Lower leg skin (tissue), 4 donors: ENCODE results near the gene CCHCR1. TPM values are rescaled to one million over a fixed set of nuclear protein-coding genes. Genes with fewer than 3 reads are reported as not detected.

ENCODE experiments used
- DNase-seq, 2 donors: peaks; one replicate each; pipeline ENCODE4 v3.0.0-alpha.2; 2019; ENCODE audit warnings: low spot score in 2 of 2
- H3K4me3 ChIP-seq: fragments of 200-600 bp; sonication (generic); 2 replicates; pipeline ENCODE4 v1.5.1; 2017; ENCODE audit warnings: mild to moderate bottlenecking, low read depth; ENCODE audit not compliant: poor library complexity, severe bottlenecking
- POLR2A ChIP-seq, 2 donors: fragments of 450-650 bp; IDR thresholded peaks; one replicate each; pipeline ENCODE4 v1.6.1; 2016 to 2017; ENCODE audit warnings: antibody characterized with exemption in 2 of 2, mild to moderate bottlenecking in 1 of 2, moderate library complexity in 1 of 2
- WGBS, 2 donors: methylation state at CpG; one replicate each; pipeline ENCODE4 v1.1.5; 2018; 5-methylcytosine and 5-hydroxymethylcytosine counted together
- intact Hi-C: fragments of 100-400 bp; cut with DNase I; formaldehyde crosslinking; loops from one replicate; pipeline ENCODE4 v1.15.0; 2023; ENCODE audit warnings: low total_unique reads
- total RNA-seq, 4 donors: library from RNA; depleted of rRNA; stranded (reverse); fragments of >200 nt; gene quantifications; one replicate each; pipeline ENCODE4 v1.1.0, GENCODE V29; 2016
- TF ChIP-seq, protein P1 (sequence below), 3 donors: fragments of 450-650 bp; IDR thresholded peaks; one replicate each; pipeline ENCODE4 v1.5.1; 2016; ENCODE audit warnings: antibody characterized with exemption in 3 of 3, mild to moderate bottlenecking in 3 of 3, moderate library complexity in 2 of 3

Gene CCHCR1
- total RNA-seq, 4 donors from 2014 or later = 13.1 to 34.1 (median 21.7) TPM

DNA sequence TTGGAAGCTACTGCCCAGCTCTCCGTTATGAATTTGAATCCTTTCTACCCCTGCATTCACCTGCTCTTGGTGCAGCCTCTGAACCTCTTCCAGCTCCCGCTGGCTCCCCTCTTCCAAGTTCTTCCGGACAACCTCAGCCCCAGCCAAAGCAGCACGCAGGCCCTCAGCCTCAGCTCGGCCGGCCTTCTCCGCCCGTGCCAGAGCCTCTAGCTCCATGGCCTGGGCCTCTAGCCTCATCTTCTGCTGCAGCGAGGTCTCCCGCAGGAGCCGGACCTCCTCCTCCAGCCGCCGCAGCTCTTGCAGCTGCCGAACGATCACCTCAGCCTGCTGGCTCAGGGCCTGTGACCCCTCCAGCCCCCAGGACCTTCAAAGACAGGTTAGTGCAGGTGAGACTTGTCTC is 3.2 kb downstream of the CCHCR1 start:
- intact Hi-C loops = no loop called here
- no peak overlapping the region for H3K4me3 ChIP-seq
- WGBS, 2 donors = 91 to 95% methylated on average over 15 of the region's 15 CpGs
- DNase-seq = no peak
- TF ChIP-seq, protein P1, sequence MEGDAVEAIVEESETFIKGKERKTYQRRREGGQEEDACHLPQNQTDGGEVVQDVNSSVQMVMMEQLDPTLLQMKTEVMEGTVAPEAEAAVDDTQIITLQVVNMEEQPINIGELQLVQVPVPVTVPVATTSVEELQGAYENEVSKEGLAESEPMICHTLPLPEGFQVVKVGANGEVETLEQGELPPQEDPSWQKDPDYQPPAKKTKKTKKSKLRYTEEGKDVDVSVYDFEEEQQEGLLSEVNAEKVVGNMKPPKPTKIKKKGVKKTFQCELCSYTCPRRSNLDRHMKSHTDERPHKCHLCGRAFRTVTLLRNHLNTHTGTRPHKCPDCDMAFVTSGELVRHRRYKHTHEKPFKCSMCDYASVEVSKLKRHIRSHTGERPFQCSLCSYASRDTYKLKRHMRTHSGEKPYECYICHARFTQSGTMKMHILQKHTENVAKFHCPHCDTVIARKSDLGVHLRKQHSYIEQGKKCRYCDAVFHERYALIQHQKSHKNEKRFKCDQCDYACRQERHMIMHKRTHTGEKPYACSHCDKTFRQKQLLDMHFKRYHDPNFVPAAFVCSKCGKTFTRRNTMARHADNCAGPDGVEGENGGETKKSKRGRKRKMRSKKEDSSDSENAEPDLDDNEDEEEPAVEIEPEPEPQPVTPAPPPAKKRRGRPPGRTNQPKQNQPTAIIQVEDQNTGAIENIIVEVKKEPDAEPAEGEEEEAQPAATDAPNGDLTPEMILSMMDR (IDR thresholded peaks at IDR 0.05) = no peak
- TF ChIP-seq POLR2A (IDR thresholded peaks at IDR 0.05) = no peak

GRCh38 chr6:31152781-31153180 is 4.8 kb downstream of the CCHCR1 start:
- WGBS, 2 donors = 95% methylated on average over 7 of the region's 7 CpGs
- no peak for TF ChIP-seq POLR2A (IDR thresholded peaks at IDR 0.05)
- TF ChIP-seq, protein P1 (IDR thresholded peaks at IDR 0.05) = no peak
- no peak for DNase-seq
- intact Hi-C loops = no loop called here
- H3K4me3 ChIP-seq = no peak overlapping the region

GRCh38 chr6:31149827-31150447 is 7.7 kb downstream of the CCHCR1 start:
- intact Hi-C loops = no loop called here
- no peak overlapping the region for H3K4me3 ChIP-seq
- TF ChIP-seq POLR2A (IDR thresholded peaks at IDR 0.05) = no peak
- TF ChIP-seq, protein P1 (IDR thresholded peaks at IDR 0.05) = no peak
- no peak for DNase-seq
- WGBS, 2 donors = 86 to 89% methylated on average over 5 to 6 of the region's 6 CpGs

DNA sequence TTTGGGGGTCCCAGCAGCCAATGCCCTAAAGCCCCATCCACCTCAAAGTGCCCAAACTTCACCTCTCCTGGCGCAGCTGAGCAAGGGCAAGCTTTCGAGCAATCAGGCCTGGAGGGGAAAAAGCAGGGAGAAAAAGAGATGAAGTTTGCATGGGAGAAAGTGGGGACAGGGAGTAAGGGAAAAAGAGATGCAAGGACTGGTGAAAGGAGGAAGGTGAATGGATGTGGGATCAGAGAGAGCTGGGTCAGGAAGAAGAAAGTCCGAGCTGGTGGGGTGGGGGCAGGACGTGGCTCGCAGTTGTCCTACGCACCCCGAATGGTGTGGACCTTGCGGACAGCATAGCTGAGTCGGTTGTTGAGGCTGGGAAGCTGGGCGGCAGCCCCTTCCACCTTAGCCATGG is 12.2 kb downstream of the CCHCR1 start:
- intact Hi-C loops = no loop called here
- 95 to 96% methylated on average over 10 of the region's 10 CpGs for WGBS, 2 donors

GRCh38 chr6:31144970-31145340 is 12.6 kb downstream of the CCHCR1 start:
- WGBS, 2 donors = 81 to 86% methylated on average over 11 of the region's 11 CpGs
- H3K4me3 ChIP-seq = no peak overlapping the region
- intact Hi-C loops = no loop called here

More for the DNA sequence above, 12.2 kb downstream of the CCHCR1 start:
- no peak overlapping the region for H3K4me3 ChIP-seq
- DNase-seq = no peak
- no peak for TF ChIP-seq POLR2A (IDR thresholded peaks at IDR 0.05)
- TF ChIP-seq, protein P1 (IDR thresholded peaks at IDR 0.05) = no peak

More at GRCh38 chr6:31144970-31145340, 12.6 kb downstream of the CCHCR1 start:
- TF ChIP-seq, protein P1 (IDR thresholded peaks at IDR 0.05) = no peak
- TF ChIP-seq POLR2A (IDR thresholded peaks at IDR 0.05) = no peak
- DNase-seq = no peak
